T1000 (cell line): ENCODE measurements around the gene ELP4.

Experiments
- DNase-seq: peaks from one replicate; lab custom pipeline; 2025; ENCODE audit warnings: mixed read lengths; lab: John Stamatoyannopoulos, UW

The ELP4 gene

GRCh38 chr11:31824332-31824878 is 314.8 kb downstream of the ELP4 start:
- no peak for DNase-seq

- DNase-seq, result no peak
Observed at GRCh38 chr11:31824879-31825837, 315.6 kb downstream of the ELP4 start.

- DNase-seq, result no peak
Observed at GRCh38 chr11:31825838-31826484, 316.4 kb downstream of the ELP4 start.

- DNase-seq, result no peak
Observed at GRCh38 chr11:31826536-31827438, 317.2 kb downstream of the ELP4 start.

GRCh38 chr11:31827455-31828206 is 318.1 kb downstream of the ELP4 start:
- no peak for DNase-seq

- DNase-seq, result no peak
Observed at GRCh38 chr11:31828217-31828616, 318.6 kb downstream of the ELP4 start.

- no peak for DNase-seq
Observed at GRCh38 chr11:31830406-31830805, 320.8 kb downstream of the ELP4 start.

- DNase-seq, result no peak
Observed at GRCh38 chr11:31834237-31834636, 324.7 kb downstream of the ELP4 start.
